Kidney (tissue), 14 donors: ENCODE measurements around the gene TOP2A. TPM values are rescaled to one million over a fixed set of nuclear protein-coding genes. Genes with fewer than 3 reads are reported as not detected.

Experiments used
- DNase-seq, 5 donors: peaks; one replicate each; pipeline ENCODE4 v3.0.0-alpha.2; 2013 to 2020
- FAIRE-seq: peaks from 2 replicates; lab custom pipeline; 2012; peaks lifted over from hg19 to GRCh38; lab: Jason Lieb, UNC
- H3K27ac ChIP-seq, 2 donors: one replicate each; pipeline ENCODE4 v1.7.0; 2013; ENCODE audit warnings: low read depth in 2 of 2, low read length in 2 of 2, inconsistent platforms in 1 of 2
- H3K27me3 ChIP-seq: one replicate; pipeline ENCODE4 v1.7.1; 2013; ENCODE audit warnings: low read length, inconsistent platforms; ENCODE audit not compliant: control insufficient read depth, insufficient read depth
- H3K36me3 ChIP-seq, 3 donors: one replicate each; pipeline versions ENCODE4 v1.7.0 to v1.7.1; 2013; ENCODE audit warnings: low read length in 3 of 3, control low read depth in 1 of 3, inconsistent platforms in 1 of 3; ENCODE audit not compliant: insufficient read depth in 3 of 3, control insufficient read depth in 2 of 3
- H3K4me1 ChIP-seq, 3 donors: one replicate each; pipeline versions ENCODE4 v1.7.0 to v1.7.1; 2013; ENCODE audit warnings: low read length in 3 of 3, inconsistent platforms in 1 of 3, low read depth in 1 of 3; ENCODE audit not compliant: control insufficient read depth in 2 of 3, insufficient read depth in 2 of 3
- H3K4me3 ChIP-seq, 3 donors: one replicate each; pipeline versions ENCODE4 v1.7.0 to v1.8.1; 2013; ENCODE audit warnings: low read length in 3 of 3, control low read depth in 1 of 3, inconsistent platforms in 1 of 3
- H3K9ac ChIP-seq, 3 donors: one replicate each; pipeline versions ENCODE4 v1.7.0 to v1.7.1; 2013; ENCODE audit warnings: low read length in 3 of 3, control low read depth in 1 of 3, inconsistent platforms in 1 of 3
- H3K9me3 ChIP-seq, 3 donors: one replicate each; pipeline versions ENCODE4 v1.7.0 to v1.7.1; 2013; ENCODE audit warnings: low read length in 3 of 3, control low read depth in 1 of 3, inconsistent platforms in 1 of 3; ENCODE audit not compliant: control insufficient read depth in 2 of 3, insufficient read depth in 1 of 3
- CTCF ChIP-seq: IDR thresholded peaks from 3 replicates; pipeline ENCODE4 v1.5.1; 2012; ENCODE audit warnings: mild to moderate bottlenecking, moderate library complexity, borderline replicate concordance; ENCODE audit not compliant: insufficient read depth; ENCODE audit errors: extremely low read depth
- intact Hi-C: fragments of 100-400 bp; cut with DNase I; formaldehyde crosslinking; loops from one replicate; pipeline ENCODE4 v1.11.1; 2022
- polyA plus RNA-seq: library from polyadenylated mRNA; stranded (reverse); fragments of 350-450 nt; fragmentation: Illumina TruSeq; extraction: RNeasy Lipid Tissue Mini Kit (QIAGEN cat#74804); gene quantifications from one replicate; pipeline ENCODE4 v1.2.3, GENCODE V29; 2014; ENCODE audit warnings: low read depth, low replicate concordance; ENCODE audit not compliant: insufficient read depth
- total RNA-seq: library from RNA; stranded (reverse); fragmentation: NEBNext Ultra II Directional; extraction: Animal tissue kit (Norgen Biotek cat#: 25700); gene quantifications from one replicate; pipeline ENCODE4 v1.2.1, GENCODE V29; 2021
- donor health status: control.
- donor health status: control.
- donor health status: control.
- donor health status: control.
- donor health status: control.
- donor health status: DM: yes; HTN: yes; CAD: no.
- donor health status: Normal renal cell carcinoma (clear cell type).

TOP2A gene
- total and polyA plus RNA-seq, 2 donors from 2014 or later: 0.82 to 2.7 TPM

- FAIRE-seq (no peak), DNase-seq (no peak)
- Histone ChIP-seq H3K27ac (no peak overlapping the region), H3K4me1 (peaks cover 0 to 8% (median 4%) of the 10 kb centered on the region in 3 donors), H3K9ac (no peak overlapping the region), H3K4me3 (no peak overlapping the region), H3K36me3 (no peaks in the 10 kb centered on the region), H3K27me3 (no peaks in the 10 kb centered on the region), H3K9me3 (no peaks in the 10 kb centered on the region)
- intact Hi-C loops: no loop called here
- TF ChIP-seq CTCF: no peak
Observed at GRCh38 chr17:40437095-40437732, 19.5 kb upstream of the TOP2A start.

DNA sequence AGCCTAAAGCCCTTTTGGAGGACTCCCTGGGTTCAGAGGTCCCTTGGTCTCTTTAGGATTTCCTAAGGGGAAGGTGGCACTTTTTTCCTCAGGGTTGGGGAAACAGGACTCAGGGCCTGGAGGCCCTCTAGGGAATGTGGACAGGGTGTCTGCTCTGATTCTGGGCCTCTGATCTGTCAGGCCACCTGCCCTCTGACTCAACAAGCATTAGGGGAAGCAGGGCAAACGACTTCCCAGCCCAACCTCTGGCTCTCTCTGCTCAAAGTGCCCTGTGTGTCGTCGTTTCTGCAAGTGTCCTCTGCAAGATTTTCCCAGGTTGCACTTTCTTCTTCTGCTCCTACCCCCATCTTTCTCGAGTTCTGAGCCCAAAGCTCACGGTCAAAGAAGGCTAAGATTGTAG, 18.9 kb upstream of the TOP2A start:
- H3K9me3 ChIP-seq: no peaks in the 10 kb centered on the region
- H3K36me3 ChIP-seq: no peaks in the 10 kb centered on the region
- DNase-seq (no peak), FAIRE-seq (no peak)
- H3K4me1 ChIP-seq: peaks cover 0 to 8% (median 4%) of the 10 kb centered on the region in 3 donors
- H3K27ac ChIP-seq: no peak overlapping the region
- TF ChIP-seq CTCF: no peak
- H3K27me3 ChIP-seq: no peaks in the 10 kb centered on the region
- no peak overlapping the region for H3K9ac ChIP-seq
- intact Hi-C loops: no loop called here
- H3K4me3 ChIP-seq: no peak overlapping the region

DNA sequence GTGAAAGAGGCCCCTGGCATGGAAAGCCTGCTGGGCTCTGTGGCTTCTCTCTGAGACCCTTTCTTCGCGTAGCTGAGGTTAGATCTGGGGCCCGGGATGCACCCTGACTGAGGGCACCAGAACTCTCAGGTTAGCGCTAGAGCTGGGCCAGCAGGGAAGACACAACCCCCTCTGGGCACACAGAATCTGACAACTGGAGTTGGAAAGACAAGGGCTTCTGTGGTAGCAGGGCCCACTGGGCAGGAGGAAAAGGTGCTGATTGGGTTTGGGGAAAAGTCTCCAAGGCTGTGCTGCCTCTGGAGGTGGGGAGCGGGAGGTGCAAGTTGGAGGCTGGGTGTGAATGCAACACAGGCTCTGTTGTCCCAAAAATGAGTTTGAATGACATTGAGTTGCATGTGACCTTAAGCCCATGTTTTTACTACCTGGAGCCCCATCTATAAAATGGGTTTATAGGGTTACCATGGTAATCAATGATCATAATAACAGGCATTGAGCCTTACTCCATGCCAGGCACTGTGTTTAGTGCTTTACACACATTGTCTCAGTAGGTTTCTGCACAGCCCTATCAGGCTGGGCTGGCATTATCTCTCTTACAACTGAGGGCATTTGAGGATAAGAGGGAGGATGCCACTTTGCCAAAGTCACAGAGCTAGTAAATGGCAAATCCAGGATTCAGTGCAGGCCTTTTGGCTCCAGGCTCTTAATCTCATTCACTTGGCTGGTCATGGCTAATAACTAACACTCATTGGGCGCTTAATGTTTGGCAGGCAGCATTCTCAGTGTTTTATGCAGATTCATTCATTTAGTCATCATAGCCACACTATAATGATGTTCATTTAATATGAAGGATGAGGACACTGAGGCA, 16.1 kb upstream of the TOP2A start:
- Histone ChIP-seq H3K9ac (no peak overlapping the region), H3K27ac (no peak overlapping the region), H3K4me3 (no peak overlapping the region), H3K9me3 (no peaks in the 10 kb centered on the region), H3K4me1 (peaks cover 0 to 8% (median 4%) of the 10 kb centered on the region in 3 donors), H3K36me3 (no peaks in the 10 kb centered on the region), H3K27me3 (no peaks in the 10 kb centered on the region)
- intact Hi-C loops: no loop called here
- peak; percentile 44 for TF ChIP-seq CTCF
- FAIRE-seq (no peak), DNase-seq (peak in 1 of 5 donors; percentile 29)
